HL-60 (cell line): Measurements from ENCODE around the gene ENOX1.

Experiments used
- DNase-seq, 2 experiments: peaks; one replicate each; pipeline ENCODE4 v3.0.0-alpha.2; 2010 to 2020; ENCODE audit warnings: low read depth in 1 of 2, low spot score in 1 of 2
- H3K27ac ChIP-seq: fragments of 250-450 bp; sonication (Bioruptor Pico); replicated peaks from 2 replicates; pipeline ENCODE4 v1.5.1; 2020; ENCODE audit warnings: mild to moderate bottlenecking, moderate library complexity
- H3K27me3 ChIP-seq: fragments of 250-450 bp; sonication (Bioruptor Pico); 2 replicates; pipeline ENCODE4 v1.5.1; 2021; ENCODE audit warnings: mild to moderate bottlenecking, moderate library complexity; ENCODE audit not compliant: insufficient read depth, poor library complexity, severe bottlenecking
- H3K4me3 ChIP-seq: replicated peaks from 2 replicates; pipeline ENCODE4 v1.5.1; 2011; ENCODE audit warnings: mild to moderate bottlenecking, control low read depth, low read length; ENCODE audit not compliant: insufficient read depth
- GABPA ChIP-seq: IDR thresholded peaks from 2 replicates; pipeline ENCODE4 v1.6.1; 2012; ENCODE audit warnings: low read depth
- POLR2AphosphoS5 ChIP-seq: IDR thresholded peaks from 2 replicates; pipeline ENCODE4 v1.6.1; 2012; ENCODE audit warnings: low read depth
- SPI1 ChIP-seq: IDR thresholded peaks from 2 replicates; pipeline ENCODE4 v1.6.1; 2012; ENCODE audit warnings: low read depth, mild to moderate bottlenecking, borderline replicate concordance
- TF ChIP-seq, protein P1 (sequence below): IDR thresholded peaks from one replicate; pipeline ENCODE4 v1.5.1; 2011; ENCODE audit warnings: low read length, control low read depth, inconsistent platforms; ENCODE audit not compliant: insufficient read depth
- TF ChIP-seq, protein P2 (sequence below): IDR thresholded peaks from 2 replicates; pipeline ENCODE4 v1.6.1; 2012; ENCODE audit warnings: low read depth; ENCODE audit not compliant: insufficient replicate concordance

The ENOX1 gene

DNA sequence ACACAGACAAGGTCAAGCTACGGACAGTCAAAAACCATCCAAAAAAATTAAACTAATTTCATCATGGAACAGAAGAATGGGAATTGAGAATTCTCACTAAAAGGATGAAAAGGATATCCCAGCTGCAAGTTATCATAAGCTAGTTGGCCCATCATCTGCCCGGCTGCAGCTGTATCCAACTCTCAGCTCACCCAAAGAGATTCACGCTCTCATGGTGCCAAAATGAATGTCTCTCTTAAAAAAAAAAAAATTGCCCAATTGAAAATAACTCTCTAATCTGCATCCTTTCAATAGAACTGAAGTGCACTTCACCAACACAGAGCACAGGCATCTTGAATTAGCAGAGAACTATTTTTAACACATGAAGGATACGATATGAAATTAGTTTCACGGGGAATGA is 20.0 kb downstream of the ENOX1 start:
- no peak for TF ChIP-seq POLR2AphosphoS5
- no peak for TF ChIP-seq GABPA
- TF ChIP-seq SPI1, result no peak
- TF ChIP-seq, protein P1, sequence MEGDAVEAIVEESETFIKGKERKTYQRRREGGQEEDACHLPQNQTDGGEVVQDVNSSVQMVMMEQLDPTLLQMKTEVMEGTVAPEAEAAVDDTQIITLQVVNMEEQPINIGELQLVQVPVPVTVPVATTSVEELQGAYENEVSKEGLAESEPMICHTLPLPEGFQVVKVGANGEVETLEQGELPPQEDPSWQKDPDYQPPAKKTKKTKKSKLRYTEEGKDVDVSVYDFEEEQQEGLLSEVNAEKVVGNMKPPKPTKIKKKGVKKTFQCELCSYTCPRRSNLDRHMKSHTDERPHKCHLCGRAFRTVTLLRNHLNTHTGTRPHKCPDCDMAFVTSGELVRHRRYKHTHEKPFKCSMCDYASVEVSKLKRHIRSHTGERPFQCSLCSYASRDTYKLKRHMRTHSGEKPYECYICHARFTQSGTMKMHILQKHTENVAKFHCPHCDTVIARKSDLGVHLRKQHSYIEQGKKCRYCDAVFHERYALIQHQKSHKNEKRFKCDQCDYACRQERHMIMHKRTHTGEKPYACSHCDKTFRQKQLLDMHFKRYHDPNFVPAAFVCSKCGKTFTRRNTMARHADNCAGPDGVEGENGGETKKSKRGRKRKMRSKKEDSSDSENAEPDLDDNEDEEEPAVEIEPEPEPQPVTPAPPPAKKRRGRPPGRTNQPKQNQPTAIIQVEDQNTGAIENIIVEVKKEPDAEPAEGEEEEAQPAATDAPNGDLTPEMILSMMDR, result no peak
- TF ChIP-seq, protein P2, sequence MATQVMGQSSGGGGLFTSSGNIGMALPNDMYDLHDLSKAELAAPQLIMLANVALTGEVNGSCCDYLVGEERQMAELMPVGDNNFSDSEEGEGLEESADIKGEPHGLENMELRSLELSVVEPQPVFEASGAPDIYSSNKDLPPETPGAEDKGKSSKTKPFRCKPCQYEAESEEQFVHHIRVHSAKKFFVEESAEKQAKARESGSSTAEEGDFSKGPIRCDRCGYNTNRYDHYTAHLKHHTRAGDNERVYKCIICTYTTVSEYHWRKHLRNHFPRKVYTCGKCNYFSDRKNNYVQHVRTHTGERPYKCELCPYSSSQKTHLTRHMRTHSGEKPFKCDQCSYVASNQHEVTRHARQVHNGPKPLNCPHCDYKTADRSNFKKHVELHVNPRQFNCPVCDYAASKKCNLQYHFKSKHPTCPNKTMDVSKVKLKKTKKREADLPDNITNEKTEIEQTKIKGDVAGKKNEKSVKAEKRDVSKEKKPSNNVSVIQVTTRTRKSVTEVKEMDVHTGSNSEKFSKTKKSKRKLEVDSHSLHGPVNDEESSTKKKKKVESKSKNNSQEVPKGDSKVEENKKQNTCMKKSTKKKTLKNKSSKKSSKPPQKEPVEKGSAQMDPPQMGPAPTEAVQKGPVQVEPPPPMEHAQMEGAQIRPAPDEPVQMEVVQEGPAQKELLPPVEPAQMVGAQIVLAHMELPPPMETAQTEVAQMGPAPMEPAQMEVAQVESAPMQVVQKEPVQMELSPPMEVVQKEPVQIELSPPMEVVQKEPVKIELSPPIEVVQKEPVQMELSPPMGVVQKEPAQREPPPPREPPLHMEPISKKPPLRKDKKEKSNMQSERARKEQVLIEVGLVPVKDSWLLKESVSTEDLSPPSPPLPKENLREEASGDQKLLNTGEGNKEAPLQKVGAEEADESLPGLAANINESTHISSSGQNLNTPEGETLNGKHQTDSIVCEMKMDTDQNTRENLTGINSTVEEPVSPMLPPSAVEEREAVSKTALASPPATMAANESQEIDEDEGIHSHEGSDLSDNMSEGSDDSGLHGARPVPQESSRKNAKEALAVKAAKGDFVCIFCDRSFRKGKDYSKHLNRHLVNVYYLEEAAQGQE, result no peak
- no peaks in the 10 kb centered on the region for H3K27me3 ChIP-seq
- H3K27ac ChIP-seq, result no peak overlapping the region
- DNase-seq, result no peak
- H3K4me3 ChIP-seq, result no peak overlapping the region

DNA sequence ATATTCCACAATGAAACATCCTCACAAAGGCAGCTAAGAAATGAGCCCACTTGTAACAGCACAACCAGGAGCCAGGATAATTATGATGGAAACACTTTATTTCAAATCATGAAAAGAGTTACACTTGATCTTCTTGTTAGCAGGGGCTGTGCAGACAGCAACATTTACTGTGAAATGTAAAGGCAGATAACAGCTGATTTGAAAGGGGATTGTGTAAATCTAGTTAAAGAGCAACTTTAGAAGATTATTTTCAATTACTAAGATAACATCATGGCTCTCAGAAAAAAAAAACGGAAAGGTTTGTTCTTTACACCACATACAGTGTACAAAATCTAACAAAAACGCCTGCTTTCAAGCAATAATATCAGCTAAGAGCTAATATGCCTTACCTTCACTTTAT is 22.4 kb downstream of the ENOX1 start:
- no peak overlapping the region for H3K4me3 ChIP-seq
- DNase-seq, result no peak
- no peak overlapping the region for H3K27ac ChIP-seq
- TF ChIP-seq, protein P1, result no peak
- no peak for TF ChIP-seq GABPA
- TF ChIP-seq, protein P2, result no peak
- TF ChIP-seq POLR2AphosphoS5, result no peak
- no peak for TF ChIP-seq SPI1
- H3K27me3 ChIP-seq, result no peaks in the 10 kb centered on the region

DNA sequence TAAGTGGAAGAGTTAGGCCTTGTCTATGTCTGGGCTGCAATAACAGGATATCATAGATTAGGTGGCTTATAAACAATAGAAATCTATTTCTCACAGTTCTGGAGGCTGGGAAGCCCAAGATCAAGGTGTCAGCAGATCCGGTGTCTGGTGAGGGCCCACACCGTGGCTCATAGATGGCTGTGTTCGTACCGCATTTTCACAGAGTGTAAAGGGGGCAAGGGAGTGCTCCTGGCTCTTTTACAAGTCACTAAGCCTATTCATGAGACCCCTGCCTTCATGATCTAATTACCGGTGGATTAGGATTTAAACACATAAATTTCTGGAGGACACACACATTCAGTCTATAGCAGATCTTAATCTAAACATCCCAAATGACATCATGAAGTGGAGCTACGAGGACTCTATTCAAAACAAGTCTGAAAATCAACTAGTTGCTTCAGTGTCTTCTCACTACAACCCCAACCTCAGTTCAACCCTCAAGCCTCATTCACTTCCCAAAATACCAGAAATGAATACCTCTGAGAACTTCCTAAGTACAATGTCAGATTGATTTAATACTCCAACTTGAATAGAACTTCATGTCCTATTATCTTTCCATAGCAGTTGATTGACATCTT is 23.5 kb downstream of the ENOX1 start:
- TF ChIP-seq, protein P1, result no peak
- TF ChIP-seq POLR2AphosphoS5 (no peak), GABPA (no peak)
- TF ChIP-seq, protein P2, result no peak
- Histone ChIP-seq H3K4me3 (no peak overlapping the region), H3K27ac (no peak overlapping the region), H3K27me3 (peaks cover 1% of the 10 kb centered on the region)
- no peak for DNase-seq
